Ovary (tissue), 9 donors: Measurements from ENCODE around the gene SIGMAR1. TPM values are rescaled to one million over a fixed set of nuclear protein-coding genes. Genes with fewer than 3 reads are reported as not detected.
A peak's percentile ranks its signal among the peaks of the same experiment; 100 is the strongest.

Experiments used
- DNase-seq, 5 donors: peaks; one replicate each; pipeline ENCODE4 v3.0.0-alpha.2; 2019 to 2020
- H3K27ac ChIP-seq, 2 donors: fragments of 200-600 bp; one replicate each; pipeline versions ENCODE4 v1.5.1 to v1.8.0; 2019 to 2022
- H3K27me3 ChIP-seq: fragments of 200-600 bp; one replicate; pipeline ENCODE4 v1.8.0; 2022
- H3K36me3 ChIP-seq: fragments of 200-600 bp; sonication (generic); one replicate; pipeline ENCODE4 v1.5.1; 2019
- H3K4me1 ChIP-seq: one replicate; pipeline ENCODE4 v1.8.1; 2013; ENCODE audit warnings: mild to moderate bottlenecking, moderate library complexity; ENCODE audit not compliant: insufficient read depth
- H3K4me3 ChIP-seq: fragments of 200-600 bp; sonication (generic); one replicate; pipeline ENCODE4 v1.5.1; 2017
- H3K9me3 ChIP-seq, 2 donors: fragments of 200-600 bp in 1 of 2; sonication (generic) in 1 of 2; one replicate each; pipeline versions ENCODE4 v1.5.1 to v1.8.1; 2013 to 2019; ENCODE audit warnings: mild to moderate bottlenecking in 1 of 2, moderate library complexity in 1 of 2
- EP300 ChIP-seq: sonication (generic); formaldehyde crosslinking; IDR thresholded peaks from one replicate; pipeline ENCODE4 v1.6.1; 2017; ENCODE audit warnings: antibody characterized with exemption
- POLR2A ChIP-seq: fragments of 450-650 bp; IDR thresholded peaks from one replicate; pipeline ENCODE4 v1.6.1; 2017; ENCODE audit warnings: antibody characterized with exemption, mild to moderate bottlenecking, moderate library complexity
- WGBS, 3 donors: extraction: QIAGEN DNeasy Blood & Tissue Kit in 1 of 3; methylation state at CpG; one replicate each; pipeline versions ENCODE4 v1.1.5 to v1.1.7; 2013 to 2017; 5-methylcytosine and 5-hydroxymethylcytosine counted together
- intact Hi-C, 4 donors: fragments of 100-400 bp; cut with DNase I; formaldehyde crosslinking; loops; one replicate each; pipeline versions ENCODE4 v1.11.0 to v1.15.1; 2022 to 2023
- polyA plus RNA-seq, 2 donors: library from polyadenylated mRNA; stranded (reverse); fragments of 200-250 nt in 1 of 2; fragments of 350-450 nt in 1 of 2; fragmentation: Illumina TruSeq in 1 of 2; extraction: RNeasy Lipid Tissue Mini Kit (QIAGEN cat#74804) in 1 of 2; gene quantifications; one replicate each; pipeline ENCODE4 v1.2.3, GENCODE V29; 2013 to 2014
- total RNA-seq, 7 donors: library from RNA; depleted of rRNA in 2 of 7; stranded (reverse); fragments of >200 nt in 2 of 7; fragmentation: NEBNext Ultra II Directional in 3 of 7; extraction: Animal tissue kit (Norgen Biotek cat#: 25700) in 3 of 7; gene quantifications; one replicate each; pipeline versions ENCODE4 v1.1.0 to v1.2.4, GENCODE V29; 2016 to 2023
- TF ChIP-seq, protein P1 (sequence below), 3 donors: fragments of 450-650 bp in 2 of 3; fragments of 200-600 bp in 1 of 3; IDR thresholded peaks; one replicate each; pipeline versions ENCODE4 v1.5.1 to v1.8.0; 2016 to 2022; ENCODE audit warnings: antibody characterized with exemption in 3 of 3, mild to moderate bottlenecking in 1 of 3
- donor health status: DM: no; HTN: no; CAD: no; lungs with moderate emphysema.
- donor health status: DM: no; HTN: no; CAD: no.
- donor health status: Bipolar disorder and iron deficiency.
- donor health status: DM: yes; HTN: yes; CAD: no.
- donor health status: DM: no; HTN: no; CAD: no.
- donor health status: DM: yes; HTN: yes; CAD: no.

SIGMAR1 gene
- total and polyA plus RNA-seq, 9 donors: 47.2 to 92.4 (median 54.3) TPM

DNA sequence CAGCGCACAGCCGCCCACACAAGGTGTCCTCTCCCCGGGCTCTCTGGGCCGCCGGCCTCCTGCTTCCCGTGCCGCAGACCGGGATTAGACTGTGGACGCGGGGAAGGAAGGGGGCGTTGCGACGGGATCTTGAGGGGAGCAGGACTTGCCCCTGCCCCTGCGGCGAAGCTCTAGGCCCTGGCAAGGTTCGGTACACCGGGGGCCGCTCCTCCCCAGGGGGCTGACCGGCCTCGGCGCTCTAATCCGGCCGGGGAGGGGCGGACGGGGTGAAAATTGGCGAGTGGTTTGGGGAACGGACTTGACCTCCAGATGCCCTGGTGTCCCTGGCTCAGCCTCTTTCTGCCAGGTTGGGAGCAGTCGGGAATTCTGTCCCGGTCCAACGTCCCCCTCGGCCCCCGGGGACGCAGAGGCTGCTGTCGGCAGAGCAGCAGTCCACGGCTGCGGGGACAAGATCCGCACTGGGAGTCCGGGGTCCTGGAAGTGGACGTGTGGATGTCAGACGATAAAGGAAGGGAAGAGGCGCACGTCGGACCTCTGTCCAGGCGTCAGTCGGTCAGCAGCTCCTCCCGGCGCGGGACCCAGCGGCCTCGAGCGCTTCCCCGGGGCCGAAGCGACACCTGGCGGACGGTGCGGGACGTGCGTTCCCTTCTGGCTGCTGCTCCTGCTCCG is 46.2 kb downstream of the SIGMAR1 start:
- DNase-seq: peak; percentile 75 to 93 (median 88)
- TF ChIP-seq, protein P1, sequence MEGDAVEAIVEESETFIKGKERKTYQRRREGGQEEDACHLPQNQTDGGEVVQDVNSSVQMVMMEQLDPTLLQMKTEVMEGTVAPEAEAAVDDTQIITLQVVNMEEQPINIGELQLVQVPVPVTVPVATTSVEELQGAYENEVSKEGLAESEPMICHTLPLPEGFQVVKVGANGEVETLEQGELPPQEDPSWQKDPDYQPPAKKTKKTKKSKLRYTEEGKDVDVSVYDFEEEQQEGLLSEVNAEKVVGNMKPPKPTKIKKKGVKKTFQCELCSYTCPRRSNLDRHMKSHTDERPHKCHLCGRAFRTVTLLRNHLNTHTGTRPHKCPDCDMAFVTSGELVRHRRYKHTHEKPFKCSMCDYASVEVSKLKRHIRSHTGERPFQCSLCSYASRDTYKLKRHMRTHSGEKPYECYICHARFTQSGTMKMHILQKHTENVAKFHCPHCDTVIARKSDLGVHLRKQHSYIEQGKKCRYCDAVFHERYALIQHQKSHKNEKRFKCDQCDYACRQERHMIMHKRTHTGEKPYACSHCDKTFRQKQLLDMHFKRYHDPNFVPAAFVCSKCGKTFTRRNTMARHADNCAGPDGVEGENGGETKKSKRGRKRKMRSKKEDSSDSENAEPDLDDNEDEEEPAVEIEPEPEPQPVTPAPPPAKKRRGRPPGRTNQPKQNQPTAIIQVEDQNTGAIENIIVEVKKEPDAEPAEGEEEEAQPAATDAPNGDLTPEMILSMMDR (IDR thresholded peaks at IDR 0.05): peak; percentile 81 to 93 (median 90)
- no peak for TF ChIP-seq POLR2A
- Histone ChIP-seq H3K27ac (no peak overlapping the region), H3K4me1 (peaks cover 3% of the 10 kb centered on the region), H3K36me3 (no peaks in the 10 kb centered on the region), H3K4me3 (no peak overlapping the region), H3K9me3 (no peaks in the 10 kb centered on the region), H3K27me3 (no peaks in the 10 kb centered on the region)
- intact Hi-C loops: loop anchor here in 3 of 4 donors (2.0 to 5.0 kb wide), 4 partner anchors 43 to 189 kb away; no protein-coding TSS in a partner anchor
- 17 to 34% (median 22%) methylated on average over 45 to 60 of the region's 60 CpGs for WGBS, 3 donors

- DNase-seq: peak in 1 of 5 donors; percentile 44
- H3K4me3 ChIP-seq: peak overlapping the region; percentile 46
- TF ChIP-seq, protein P1 (IDR thresholded peaks at IDR 0.05): no peak
- TF ChIP-seq EP300 (no peak), POLR2A (no peak)
- peaks cover 3% of the 10 kb centered on the region for H3K4me1 ChIP-seq
- no peaks in the 10 kb centered on the region for H3K27me3 ChIP-seq
- H3K36me3 ChIP-seq: no peaks in the 10 kb centered on the region
- 46 to 59% (median 47%) methylated on average over 33 to 40 of the region's 40 CpGs for WGBS, 3 donors
- peak overlapping the region in 1 of 2 donors; percentile 34 for H3K27ac ChIP-seq
- H3K9me3 ChIP-seq: no peaks in the 10 kb centered on the region
- intact Hi-C loops: loop anchor here in 3 of 4 donors (2.0 to 5.0 kb wide), 4 partner anchors 42 to 188 kb away; no protein-coding TSS in a partner anchor
These were observed 47.0 kb downstream of the SIGMAR1 start for GRCh38 chr9:34590381-34591247.

DNA sequence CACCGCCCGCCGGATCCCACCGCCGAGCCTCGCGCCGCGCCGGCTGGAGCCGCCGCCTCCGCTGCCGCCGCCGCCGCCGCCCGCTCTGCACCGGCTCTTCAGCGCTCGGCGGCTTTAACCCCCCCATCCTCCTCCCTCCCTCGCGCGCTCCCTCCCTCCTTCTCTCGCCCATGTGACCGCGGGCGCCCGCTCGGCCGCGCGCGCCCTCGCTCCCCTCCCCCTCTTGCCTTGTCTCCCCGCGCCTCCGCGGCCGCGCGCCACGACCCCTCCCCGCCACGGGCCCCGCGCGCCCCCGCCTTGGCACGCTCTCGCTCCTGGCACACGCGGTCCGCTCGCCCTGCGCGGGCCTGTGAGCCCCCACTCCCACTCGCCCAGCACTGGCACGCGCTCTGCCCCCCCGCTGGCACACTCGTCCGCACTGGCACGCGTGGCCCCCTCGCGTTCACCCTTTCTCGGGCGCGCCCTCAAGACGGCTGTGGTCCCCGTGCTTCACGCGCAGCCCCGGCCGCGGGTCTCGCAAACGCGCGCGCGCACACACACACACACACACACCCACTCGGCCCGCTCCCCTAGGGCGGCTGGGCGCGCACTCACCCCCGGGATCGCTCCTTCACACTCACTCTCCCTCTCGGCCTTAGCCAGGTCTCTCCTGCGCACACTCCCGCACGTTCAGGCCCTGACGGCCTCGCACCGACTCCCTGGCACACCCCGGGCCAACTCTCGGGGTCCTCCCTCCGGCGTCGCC is 47.8 kb downstream of the SIGMAR1 start, which contains the start of gene CNTFR:
CNTFR (minus strand) TSS at position 89 of the 745 bp plus-strand sequence. CDS start 20,743 bp downstream, outside the sequence.
- WGBS, 3 donors: 1 to 3% (median 1%) methylated on average over 73 to 104 of the region's 104 CpGs
- H3K36me3 ChIP-seq: no peaks in the 10 kb centered on the region
- no peaks in the 10 kb centered on the region for H3K9me3 ChIP-seq
- peaks cover 3% of the 10 kb centered on the region for H3K4me1 ChIP-seq
- intact Hi-C loops: loop anchor here in 3 of 4 donors (2.0 to 5.0 kb wide), 4 partner anchors 41 to 188 kb away; no protein-coding TSS in a partner anchor
- peak within 1 kb of the TSS in 1 of 2 donors; percentile 34 for H3K27ac ChIP-seq
- peak within 1 kb of the TSS; percentile 46 for H3K4me3 ChIP-seq
- DNase-seq: peak; percentile 67 to 78 (median 76)
- no peaks in the 10 kb centered on the region for H3K27me3 ChIP-seq
- TF ChIP-seq POLR2A (no peak), EP300 (no peak)
- TF ChIP-seq, protein P1 (IDR thresholded peaks at IDR 0.05): no peak
